GM21576 (cell line): ENCODE results near the gene TCF15.
"Not testable (repeated sequence)": the region's sequence is repeated elsewhere in the genome, so short reads cannot be mapped to it uniquely, and the experiment has no call there.

Experiments
- ATAC-seq: cut with Tn5 transposase; IDR thresholded peaks from one replicate; pipeline ENCODE4 v1.9.1; 2021; ENCODE audit warnings: mild to moderate bottlenecking, moderate library complexity; ENCODE audit not compliant: unreplicated experiment

Gene TCF15

DNA sequence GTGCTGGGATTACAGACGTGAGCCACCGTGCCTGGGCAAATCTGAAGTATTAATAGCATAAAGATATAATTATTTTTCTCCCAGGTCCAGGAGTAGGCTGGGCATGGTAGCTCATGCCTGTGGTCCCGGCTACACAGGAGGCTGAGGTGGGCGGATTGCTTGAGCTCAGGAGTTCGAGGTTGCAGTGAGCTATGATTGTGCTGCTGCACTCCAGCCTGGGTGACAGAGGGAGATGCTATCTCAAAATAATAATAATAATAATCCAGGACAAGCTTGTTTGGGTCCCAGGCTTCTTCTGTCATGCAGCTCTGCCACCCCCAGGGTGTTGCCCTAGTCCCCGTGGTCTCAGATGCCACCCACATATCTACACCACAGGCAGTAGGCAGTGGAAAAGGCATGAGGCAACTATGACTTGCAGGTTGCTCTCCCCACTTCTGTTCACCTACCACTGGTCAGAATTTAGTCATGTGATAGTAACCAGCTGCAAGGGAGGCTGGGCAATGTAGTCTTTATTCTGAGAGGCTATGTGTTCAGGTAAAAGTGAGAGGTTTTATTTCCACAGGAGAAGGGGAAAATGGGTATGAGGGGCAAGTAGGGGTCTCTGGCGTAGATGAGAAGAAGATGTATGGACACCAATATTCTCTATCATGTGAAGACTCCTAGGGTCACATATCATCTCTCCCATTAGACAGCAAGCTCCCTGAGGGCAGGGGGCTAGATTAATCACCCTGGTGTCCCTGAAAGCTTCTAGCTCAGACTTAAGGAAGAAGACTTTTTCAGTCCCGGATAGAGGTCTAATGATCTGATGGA lies 25.7 kb downstream of the TCF15 start:
- ATAC-seq: no peak

DNA sequence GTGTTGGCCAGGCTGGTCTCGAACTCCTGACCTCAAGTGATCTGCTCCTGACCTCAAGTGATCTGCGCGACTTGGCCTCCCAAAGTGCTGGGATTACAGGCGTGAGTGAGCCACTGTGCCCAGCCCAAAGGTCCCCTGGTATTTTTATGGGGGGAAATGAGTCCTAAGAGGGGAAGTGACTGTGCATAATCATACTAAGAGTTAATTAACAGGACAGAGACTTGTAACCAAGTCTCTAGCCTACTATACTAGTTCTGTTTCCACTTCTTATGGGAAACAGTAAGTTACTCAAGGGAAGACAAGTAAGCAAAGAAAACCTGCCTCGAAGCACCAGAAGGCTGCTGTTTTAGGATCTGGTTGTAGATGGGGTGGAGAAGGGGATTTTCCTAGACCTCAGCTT lies 27.9 kb downstream of the TCF15 start:
- ATAC-seq: no peak

DNA sequence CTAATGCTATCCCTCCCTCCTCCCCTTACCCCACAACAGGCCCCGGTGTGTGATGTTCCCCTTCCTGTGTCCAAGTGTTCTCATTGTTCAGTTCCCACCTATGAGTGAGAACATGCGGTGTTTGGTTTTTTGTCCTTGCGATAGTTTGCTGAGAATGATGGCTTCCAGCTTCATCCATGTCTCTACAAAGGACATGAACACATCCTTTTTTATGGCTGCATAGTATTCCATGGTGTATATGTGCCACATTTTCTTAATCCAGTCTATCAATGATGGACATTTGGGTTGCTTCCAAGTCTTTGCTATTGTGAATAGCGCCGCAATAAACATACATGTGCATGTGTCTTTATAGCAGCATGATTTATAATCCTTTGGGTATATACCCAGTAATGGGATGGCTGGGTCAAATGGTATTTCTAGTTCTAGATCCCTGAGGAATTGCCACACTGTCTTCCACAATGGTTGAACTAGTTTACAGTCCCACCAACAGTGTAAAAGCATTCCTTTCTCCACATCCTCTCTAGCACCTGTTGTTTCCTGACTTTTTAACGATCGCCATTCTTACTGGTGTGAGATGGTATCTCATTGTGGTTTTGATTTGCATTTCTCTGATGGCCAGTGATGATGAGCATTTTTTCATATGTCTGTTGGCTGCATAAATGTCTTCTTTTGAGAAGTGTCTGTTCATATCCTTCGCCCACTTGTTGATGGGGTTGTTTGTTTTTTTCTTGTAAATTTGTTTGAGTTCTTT lies 31.0 kb downstream of the TCF15 start:
- not testable (repeated sequence) for ATAC-seq

DNA sequence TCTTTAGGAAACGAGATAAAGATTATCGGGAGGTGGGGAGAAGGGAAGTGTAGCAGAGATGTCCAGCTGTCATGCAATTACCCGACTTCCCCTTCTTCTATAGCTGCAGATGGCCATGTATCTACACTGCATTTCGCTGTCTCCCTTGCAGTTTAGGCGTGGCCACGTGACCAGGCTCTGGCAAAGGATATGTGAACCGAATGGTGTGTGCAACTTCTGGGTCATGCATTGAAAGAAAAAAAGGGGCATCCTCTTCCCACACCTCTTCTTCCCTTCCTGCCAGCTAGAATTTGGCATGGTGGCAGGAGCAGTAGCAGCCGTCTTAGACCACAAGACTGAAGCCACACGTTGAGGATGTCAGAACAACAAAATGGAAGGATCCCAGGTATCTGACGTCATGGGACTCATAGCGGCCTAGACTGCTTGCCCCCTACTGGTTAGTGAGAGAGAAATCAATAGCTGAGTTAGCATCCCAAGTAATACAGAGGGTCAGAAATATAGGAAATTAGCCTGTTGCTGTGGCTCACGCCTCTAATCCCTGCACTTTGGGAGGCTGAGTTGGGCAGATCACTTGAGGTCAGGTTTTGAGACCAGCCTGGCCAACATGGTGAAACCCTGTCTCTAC lies 32.8 kb downstream of the TCF15 start:
- no peak for ATAC-seq

DNA sequence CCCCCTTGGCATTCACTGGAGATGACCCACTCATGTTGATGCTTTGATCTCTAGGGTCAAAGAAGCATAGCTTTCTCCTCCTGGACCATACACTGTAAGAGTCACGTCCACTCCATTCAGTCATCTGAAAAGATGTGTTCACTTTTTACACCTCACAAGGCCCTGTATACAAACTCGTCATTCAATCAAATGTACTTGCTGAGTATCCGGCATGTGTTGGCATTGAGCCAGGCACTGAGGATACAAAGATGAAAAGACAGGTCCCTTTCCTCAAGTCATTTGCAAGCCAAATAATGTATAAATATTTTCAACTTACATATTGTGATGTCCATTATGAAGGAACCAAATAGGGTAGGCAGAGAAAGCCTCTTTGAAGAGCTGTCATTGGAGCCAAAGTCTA lies 34.0 kb downstream of the TCF15 start:
- ATAC-seq: no peak

DNA sequence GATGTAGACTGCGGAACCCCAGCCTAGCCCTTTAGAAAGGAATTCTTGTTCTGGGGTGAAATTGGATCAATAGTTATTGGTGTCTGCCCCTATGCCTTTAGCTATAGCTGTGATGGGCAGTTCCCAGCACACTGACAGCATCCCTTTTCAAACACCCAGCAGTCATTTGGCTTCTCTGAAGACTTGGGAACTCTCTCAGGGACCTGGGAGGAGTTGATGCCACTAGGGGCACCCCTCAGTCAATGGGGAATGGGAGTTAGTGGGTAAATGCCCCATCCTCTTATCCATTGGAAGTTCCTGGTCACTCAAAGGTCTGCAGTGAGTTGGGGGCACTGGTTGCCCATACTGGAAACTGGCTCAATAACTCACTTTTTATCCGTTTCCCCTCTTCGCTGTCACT lies 34.9 kb downstream of the TCF15 start:
- ATAC-seq: no peak

DNA sequence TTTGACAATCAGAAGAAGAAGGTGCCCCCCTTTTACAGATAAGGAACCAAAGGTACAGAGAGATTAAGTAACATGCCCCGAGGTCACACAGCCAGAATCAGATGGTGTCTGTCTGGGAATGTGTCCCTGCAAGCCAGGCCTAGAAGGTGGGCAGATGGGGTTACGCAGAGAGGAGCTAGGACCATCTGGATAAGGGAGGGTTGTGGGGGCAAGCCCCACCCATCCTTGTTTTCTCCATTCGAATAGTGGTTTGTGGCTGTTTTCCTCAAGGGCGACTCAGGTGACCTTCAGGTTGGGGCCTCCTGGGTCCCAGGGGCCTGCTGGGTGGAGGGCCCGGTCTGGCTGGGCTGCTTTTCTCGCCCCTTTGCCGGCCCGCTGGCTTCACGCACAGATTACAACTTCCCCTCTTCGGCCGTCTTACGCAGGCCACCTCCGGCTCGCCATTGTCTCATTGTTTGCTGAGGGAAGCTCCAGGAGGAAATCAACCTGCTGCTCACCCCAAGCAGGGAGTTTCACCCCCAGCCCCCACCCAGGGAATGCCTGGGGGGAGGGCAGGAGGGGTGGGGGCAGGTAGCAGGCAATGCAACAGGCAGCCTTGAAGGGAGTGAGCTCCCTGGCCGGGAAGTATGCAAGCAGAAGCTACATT lies 35.7 kb downstream of the TCF15 start:
- no peak for ATAC-seq

DNA sequence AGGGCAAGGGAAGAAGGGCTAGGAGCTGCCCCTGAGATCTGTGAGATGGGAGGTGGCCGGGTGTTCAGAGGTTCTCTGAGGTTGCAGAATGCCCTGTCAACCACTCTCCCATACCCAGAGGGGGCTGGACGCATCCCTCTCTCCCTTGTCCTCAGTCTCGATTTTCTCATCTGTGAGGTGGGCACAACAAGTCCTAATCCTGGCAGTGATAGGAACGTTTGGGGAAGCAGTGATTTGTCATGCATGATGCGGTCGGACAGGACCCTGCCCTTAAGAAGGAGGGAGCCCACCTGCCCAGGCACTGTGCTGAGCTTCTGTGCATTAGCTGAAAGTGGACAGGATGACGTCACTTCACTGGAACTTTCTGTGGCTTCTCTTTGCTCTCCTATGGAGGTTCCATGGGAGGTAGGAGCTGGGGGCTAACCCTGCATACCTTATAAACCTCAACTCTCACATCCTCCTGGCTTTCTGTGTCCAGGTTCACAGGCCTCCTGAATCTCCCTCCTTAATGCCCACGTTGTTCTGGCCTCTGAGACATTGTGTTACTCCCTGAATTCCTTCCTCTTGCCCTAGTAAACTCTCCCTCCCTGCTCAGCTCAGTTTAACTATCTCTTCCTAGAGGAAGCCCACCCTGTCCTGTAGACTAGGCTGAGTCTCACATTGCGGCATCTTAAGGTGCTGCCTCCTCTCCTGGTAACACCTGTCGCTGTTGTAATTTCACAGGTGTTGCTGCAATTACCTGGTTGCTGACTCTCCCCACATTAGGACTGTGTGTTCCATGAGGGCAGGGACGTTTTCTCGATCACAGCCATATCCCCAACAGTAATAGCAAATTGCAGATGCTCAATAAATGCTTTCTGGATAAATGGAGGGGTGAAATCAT lies 36.5 kb downstream of the TCF15 start:
- no peak for ATAC-seq

DNA sequence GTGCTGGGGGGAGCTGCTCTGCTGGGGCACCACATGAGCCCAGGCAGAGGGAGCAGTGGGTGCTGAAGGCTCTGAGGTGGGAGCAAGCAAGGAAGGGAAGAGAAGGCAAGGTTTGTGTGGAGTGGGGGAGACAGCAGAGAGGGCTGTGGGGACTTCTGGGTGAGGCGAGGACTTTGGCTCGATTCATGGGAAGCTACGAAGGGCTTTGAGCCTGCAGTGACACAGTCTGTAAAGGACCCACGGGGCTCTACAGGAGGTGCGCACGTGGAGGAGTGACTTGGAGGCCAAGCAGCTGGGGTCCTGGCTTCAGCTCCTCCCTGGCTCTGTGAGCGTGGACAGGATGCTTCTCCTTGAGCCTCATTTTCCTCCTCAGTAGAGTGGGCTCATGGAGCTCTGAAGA lies 37.4 kb downstream of the TCF15 start:
- ATAC-seq: no peak

DNA sequence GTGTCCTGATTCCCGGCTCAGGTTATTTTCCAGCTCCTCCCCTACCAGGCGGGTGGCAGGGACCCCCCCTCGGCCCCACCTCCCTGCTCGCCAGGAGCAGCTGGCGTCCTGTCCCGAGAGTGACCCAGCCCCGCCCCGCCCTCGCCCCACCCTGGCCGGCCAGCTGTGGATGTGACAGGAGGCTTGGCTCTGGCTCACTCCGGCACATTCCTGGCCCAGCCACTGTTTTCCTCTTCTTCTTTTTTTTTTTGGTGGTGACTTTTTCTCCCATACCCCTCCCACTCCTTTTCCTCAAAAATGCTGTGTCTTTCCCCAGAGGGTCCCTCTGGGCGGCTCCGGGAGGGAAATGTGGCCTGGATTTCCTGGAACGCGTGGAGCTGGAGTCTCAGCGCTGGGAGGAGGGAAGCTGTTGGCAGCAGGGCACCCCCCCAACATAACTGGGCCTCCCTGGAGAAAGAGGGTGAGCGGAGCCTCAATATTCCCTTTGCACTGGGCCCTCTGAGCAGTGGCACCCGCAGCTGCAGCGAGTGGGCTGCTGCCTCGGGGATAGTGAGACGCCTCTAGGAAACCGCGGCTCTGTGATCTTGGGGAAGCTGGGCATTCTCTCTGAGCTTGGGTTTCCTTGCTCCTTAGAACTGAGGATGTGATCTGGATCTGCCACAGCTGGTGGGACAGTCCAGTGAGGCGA lies 38.2 kb downstream of the TCF15 start:
- no peak for ATAC-seq

DNA sequence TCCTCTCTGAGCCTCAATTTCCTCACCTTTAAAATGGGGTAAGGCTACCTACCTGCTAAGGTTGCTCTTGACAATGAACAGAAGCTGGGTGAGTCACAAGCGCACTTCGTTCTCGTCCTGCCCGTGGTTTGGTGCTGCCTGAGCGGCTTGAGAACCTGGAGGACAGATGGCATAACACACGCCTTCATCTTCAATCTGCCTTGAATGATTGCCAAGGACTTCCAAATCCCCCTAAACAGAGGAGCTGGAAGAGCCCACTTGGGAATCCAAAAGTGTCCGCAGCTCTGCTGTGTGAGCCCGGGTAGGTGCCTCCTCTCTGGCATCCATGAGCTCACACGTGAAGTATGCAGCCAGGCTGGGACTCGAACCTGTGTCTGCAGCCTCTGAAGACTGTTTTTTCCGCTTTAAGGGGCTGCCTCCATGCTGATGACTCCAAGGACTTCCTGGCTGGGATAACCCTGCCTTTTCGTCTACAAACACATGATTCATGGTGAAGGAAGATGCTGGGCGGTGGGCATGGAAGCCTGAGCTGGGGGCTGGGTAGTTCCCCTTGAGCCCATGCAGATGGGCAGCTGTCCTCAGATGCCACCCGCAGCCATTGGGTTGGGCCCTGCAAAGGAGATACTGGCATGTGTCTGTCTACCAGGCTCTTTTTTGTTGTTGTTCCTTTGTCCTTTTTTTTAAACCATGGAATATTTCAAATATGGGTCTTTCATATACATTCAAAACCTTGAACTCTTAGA lies 41.3 kb downstream of the TCF15 start:
- ATAC-seq: no peak

DNA sequence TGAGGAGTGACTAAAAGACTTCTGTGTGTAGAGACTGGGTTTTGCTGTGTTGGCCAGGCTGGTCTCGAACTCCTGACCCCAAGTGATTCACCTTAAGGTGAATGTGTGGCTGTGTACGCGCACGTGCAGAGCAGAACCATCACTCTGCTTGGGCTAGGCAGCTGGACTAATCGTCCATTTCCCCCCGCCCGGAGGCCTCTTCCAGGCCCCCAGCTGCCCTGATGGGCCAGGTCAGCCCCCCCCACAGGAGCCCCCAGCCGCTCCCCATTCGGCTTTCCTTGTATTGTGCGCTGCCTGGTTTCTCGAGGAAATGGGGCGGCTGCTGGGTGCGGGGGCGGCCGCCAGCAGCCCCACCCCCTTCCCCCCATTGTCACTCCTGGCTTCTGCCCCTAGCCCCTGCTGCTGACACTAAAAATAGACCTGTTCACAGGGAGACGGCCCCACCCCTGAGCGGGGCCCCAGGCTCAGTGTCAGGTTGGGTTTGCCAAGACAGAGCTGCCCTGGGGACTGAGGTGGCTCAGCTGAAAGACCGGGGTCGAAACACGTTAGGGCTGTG lies 41.9 kb downstream of the TCF15 start:
- ATAC-seq: no peak

DNA sequence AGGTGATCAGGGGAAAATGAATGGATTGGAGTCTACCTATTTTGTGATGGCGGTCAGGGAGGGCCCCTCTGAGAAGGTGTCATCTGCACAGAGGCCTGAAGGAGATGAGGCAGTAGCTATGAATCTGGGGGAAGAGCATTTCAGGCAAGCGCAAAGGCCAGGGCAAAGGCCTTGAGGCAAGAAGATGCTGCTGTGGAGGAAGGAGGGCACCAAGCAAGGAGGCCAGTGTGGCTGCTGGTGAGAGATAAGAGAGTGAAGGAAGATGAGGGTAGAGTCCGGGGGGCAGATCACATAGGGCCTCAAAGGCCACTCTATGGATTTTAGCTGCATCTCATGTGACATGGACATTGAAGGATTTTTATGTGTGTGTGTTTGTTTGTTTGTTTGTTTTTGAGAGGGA lies 45.9 kb downstream of the TCF15 start:
- ATAC-seq: no peak

DNA sequence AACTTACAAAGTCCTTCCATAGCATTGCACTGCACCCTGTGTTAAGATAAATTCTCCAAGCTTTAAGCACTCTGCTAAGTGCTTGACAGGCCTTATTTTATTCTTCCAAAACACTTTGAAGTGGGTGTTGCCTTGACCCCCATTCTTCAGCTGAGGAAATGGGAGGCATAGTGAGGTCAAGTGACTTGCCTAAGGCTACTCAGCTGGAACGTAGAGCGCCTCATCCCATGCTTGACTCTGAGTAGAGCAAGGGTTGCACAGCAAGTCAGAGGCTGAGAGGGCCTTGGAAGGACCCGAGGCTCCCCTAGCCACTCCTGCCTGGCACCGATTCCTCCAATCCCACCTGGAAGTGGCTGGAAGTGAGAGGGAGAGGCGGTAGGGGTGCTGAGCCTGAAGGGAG lies 46.9 kb downstream of the TCF15 start:
- ATAC-seq: no peak

DNA sequence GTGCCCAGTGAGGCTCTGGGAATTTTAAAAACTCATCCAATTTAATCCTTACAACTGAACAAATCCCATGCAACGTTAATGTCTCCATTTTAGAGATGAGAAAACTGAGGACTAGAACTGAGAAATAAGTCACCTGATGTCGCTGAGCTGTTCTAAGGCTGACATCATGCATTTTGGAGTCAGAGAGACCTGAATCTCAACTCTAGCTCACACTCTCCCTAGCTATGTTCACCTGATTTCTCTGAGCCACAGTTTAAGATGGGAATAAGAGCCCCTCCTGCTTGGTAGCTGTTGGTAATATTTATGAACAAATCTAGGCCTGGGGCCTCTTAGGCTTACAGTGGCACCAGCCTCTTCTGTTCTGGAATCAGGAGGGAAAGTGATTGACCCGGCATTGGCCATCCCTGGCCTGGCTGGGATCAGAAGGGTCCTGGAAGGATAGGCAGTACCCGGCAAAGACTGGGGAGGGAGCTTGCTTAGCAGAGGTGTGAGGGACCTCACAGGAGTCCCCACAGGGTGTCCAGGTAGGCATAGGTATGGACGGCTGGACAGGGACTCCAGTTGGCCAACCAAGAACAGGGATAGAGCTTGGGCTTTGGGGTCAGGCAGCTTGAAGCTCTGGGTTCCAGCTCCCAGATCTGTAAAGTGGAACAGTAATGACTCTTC lies 47.7 kb downstream of the TCF15 start:
- ATAC-seq: no peak

DNA sequence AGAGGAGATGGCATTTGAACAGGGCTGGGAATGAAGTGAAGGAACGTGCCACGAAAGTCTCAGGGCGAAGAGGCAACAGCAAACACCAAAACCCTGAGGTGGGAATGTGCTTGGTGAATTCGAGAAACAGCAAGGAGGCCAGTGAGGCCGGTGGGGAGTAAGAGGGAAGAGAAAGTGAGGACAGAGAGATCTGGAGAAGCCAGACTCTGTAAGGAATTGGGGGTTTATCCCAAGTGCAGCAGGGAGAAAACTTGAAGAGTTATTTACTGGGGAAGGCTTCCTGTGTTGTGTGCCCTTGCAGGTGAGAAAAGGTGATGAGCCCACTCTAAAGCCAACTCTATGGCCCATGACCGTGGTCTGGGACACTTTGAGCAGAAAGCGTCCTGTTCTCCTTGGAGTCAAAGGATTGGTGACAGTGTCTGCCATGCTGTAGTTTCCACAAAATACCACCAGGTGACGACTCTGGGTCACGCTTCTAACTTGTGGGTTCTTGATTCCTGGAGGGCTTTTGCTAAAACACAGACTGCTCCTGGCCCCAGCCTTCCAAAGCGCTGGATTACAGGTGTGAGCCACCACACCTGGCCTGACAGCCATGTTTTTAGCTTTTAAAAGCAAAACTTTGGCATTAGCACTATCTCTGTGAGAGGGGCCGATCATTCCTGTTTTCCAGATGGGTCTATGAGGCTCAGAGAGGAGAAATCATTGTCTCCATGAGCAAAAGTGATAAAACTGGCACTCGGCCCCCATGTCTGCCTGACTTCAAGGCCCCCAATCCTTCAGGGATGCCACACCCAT lies 48.5 kb downstream of the TCF15 start:
- peak; percentile 67 for ATAC-seq

DNA sequence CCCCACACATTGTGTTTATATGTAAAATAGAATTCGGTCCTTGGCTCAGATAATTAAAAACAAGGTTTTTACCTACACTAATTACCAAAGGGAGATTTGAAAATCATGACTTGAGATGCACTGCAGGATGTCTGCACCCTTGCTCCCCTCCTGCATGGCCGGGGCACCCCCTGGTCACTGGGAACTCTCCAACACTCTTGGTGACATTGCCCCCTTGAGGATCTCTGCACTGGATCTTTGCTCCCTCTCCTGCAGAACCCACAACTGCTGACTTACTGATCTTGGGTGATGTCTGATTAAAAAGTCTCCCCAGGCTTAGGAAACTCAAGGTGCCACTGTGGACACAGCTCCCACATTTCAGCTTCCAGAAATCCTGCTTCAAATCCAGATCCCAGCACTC lies 49.4 kb downstream of the TCF15 start:
- no peak for ATAC-seq

DNA sequence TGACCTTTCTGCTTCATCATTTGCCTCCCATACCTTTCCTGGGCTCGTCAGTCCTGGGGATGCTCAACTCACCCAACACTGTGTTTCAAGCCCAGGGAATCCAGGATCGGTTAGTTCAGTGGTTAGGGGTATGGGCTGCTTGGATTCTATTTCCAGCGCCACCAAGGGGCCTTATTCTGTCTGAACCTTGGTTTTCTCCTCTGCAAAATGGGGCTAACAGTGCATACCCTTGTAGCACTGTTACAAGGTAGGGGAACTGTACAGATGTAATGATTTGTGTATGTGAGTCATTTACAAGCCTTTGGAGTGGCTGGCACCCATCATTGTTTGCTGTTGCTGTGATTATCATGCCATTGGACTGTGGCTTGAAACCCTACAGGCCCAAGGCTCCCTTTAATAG lies 52.0 kb downstream of the TCF15 start:
- ATAC-seq: no peak
